DMS114 treated with DMSO at 0.1 percent for 48 hours (cell line): Measurements from ENCODE around the gene COX19.
"Not testable (repeated sequence)": the region's sequence is repeated elsewhere in the genome, so short reads cannot be mapped to it uniquely, and the experiment has no call there.

Experiments used
- DNase-seq: peaks from one replicate; lab custom pipeline; 2025; ENCODE audit not compliant: unreplicated experiment; lab: John Stamatoyannopoulos, UW

The COX19 gene

DNA sequence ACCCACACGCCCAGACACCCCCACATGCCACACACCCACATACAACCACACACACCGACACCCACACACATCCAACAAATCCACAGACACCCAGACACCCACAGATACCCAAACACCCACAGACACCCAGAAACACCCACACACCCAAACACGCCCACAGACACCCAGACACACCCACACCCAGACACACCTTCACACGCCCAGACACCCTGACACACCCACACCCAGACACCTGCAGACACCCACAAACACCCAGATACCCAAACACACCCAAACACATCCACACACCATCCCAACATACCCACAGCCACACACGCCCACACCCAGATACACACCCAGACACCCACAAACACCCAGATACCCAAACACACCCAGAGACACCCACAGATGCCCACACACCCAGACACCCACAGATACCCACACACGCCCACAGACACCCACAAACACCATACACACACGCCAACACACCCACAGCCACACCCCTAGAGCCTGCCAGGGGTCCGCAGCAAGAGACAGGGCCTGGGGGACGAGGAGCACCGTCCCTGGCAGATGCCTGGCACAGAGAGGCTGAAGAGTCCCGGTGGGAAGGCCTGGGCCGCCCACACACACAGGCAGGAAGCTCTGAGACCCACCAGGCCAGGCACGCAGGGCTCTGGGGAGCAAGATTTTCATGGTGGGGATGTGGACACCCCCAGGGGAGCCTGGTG lies 36.1 kb upstream of the COX19 start:
- no peak for DNase-seq

GRCh38 chr7:1010226-1010625 lies 34.9 kb upstream of the COX19 start:
- DNase-seq: no peak

DNA sequence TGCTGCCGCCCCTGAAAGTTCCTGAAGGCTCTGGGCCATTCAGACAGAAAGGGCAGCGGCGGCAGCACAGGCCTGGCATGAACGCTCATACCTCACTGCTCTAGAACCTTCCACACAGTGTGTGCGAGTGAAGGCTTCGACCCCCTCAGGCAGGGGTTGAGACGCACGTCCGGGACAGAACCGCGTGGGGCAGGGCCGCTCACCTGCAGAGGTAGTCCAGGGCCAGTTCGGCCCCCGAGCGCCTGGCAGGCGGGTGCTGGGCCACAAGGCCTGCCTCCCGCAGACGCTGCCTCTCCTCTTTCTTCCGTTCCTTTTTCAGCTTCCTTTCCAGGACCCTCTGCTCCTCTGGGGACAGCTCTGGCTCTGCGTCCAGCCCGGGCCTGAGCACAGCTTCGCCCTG lies 34.4 kb upstream of the COX19 start:
- DNase-seq: no peak

- DNase-seq: no peak
These were observed 33.5 kb upstream of the COX19 start for GRCh38 chr7:1008733-1009363.

DNA sequence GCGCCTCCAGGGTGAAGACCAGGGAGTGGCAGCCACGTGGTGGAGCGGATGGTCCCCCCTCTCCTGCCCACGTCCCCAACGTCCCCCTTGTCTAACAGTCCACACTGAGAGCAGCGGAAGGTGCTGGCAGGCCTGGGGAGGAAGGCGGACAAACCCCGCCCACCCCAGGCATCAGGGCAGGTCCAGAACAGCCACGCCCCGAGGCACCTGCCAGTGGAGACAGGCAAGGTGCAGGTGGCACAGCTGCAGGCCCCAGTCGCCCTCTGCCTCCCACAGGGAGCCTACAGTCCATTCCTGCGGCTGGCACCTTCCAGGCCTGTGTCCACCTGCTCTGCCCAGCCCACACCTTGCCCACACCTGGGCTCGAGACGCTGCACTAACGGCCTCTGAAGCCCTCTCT lies 32.6 kb upstream of the COX19 start:
- DNase-seq: no peak

- no peak for DNase-seq
These were observed 30.0 kb upstream of the COX19 start for GRCh38 chr7:1005303-1005702.

DNA sequence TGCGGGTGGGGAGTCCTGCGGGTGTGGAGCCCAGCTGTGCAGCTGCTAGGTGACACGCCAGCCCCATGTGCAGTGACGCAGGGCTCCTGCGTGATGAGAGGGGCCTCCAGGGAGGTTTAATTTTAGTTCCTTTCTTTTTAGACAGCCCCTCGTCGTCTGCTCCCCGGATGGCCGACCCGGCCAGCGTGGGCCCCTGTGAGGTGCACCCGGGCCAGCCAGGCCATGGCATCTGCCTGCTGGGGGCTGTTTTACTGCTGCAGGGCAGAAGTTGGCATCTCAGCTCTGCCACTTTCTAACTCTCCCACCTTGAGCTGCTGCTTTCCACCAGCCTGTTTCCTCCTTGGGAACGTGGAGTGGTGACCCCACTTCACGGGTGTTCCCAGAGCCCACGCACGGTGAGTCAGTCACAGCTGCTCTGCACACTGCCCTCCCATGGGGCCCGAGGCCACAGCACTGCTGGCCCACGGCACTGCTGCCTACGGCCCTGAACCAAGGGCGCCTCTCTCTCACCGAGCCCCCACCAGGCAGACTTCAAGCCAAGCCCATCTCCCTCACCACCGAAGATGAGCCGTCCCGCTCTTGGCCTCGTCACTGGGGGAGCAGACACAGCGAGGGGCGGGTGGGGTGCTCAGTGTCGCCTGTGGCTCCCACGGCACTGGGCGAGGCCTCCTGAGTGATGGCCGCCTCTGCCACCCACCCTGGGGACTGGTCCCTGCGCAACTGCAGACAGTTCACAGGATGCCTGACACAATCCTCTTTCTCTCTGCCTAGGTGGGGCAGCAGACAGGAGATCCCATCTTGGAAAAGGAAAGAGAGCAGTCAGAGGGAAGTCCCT lies 28.9 kb upstream of the COX19 start:
- no peak for DNase-seq

GRCh38 chr7:1002445-1002844 lies 27.1 kb upstream of the COX19 start:
- DNase-seq: not testable (repeated sequence)

GRCh38 chr7:1002026-1002425 lies 26.7 kb upstream of the COX19 start:
- DNase-seq: not testable (repeated sequence)

- not testable (repeated sequence) for DNase-seq
These were observed 25.9 kb upstream of the COX19 start for GRCh38 chr7:1001069-1001770.

GRCh38 chr7:999941-1000935 lies 24.9 kb upstream of the COX19 start:
- DNase-seq: no peak

DNA sequence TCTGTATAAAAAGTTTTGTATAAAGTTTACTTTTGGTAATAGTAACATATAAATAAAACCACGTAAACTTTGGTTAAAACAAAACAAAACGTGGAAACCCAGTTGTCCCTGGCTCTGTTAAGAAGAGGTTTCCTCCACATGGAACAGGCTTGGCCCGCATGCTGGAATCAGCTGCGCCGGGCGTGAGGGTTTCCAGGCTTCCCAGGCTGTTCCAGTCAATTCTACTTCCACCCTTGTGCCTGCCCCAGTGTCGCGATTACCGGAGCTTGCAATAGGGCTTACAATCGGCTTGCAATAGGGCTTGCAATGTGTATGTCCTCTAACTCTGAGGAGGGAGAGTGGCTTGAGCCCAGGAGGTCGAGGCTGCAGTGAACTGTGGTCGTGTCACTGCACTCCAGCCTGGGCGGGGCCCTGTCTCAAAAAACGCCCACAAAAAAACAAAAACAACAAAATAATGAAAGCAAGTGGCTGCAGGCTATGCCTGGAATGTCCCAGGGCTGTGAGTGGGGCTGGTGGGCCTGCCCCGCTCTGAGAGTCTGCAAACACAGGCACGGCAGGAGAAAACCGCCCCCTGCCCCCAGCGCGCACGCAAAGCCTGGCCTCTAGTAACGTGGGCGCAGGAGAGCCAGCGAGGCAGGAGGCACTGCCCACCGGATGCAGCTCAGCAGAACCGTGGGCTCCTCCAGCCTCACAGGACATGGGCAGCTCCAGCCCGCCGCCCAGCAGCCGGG lies 24.0 kb upstream of the COX19 start:
- DNase-seq: no peak

DNA sequence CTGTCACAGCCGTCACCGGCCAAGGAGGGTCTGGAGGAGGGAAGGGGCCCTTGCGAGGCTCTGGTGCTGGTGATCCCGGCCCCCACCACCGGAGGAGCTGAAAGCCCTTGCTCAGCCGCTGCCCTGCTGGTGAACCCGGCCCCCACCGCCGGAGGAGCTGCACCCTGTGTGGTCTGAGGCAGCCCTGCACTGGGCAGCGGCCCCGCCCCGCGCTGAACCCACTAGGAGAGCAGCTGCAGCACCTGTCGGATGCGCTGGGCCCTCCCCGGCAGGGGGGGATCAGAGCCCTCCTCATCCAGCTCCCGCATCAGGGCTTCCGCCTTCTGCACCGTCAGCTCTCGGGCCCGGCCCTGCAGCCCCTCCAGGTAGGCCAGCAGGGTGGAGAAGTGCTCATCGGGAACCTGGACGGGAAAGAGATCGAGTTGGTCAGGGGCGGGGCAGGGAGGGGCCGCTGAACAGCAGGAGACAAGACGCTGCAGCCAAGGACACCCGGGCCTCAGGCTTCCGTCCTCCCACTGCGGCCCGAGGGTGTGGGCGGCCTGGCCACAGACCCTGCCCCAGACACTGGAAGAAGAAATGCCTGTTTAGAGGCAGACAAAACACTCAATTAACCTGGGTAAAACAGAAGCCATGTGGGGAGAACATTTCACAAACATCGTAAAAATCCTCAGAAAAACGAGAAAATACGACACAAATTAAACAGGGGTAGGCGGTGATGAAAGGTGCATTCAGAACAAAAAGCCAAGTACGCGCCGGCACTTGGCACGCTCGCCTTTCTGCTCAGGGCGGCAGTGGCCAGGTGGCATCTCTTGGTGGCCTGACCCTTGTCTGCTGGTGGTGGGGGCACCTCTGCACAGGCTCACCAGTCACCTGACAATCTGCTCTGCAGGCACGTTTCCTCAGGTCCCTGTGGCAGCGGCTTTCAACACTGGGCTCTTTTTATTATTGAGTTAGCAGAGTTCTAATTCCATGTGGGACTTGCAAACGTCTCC lies 22.4 kb upstream of the COX19 start:
- no peak for DNase-seq

GRCh38 chr7:996079-996872 lies 20.9 kb upstream of the COX19 start:
- DNase-seq: no peak

DNA sequence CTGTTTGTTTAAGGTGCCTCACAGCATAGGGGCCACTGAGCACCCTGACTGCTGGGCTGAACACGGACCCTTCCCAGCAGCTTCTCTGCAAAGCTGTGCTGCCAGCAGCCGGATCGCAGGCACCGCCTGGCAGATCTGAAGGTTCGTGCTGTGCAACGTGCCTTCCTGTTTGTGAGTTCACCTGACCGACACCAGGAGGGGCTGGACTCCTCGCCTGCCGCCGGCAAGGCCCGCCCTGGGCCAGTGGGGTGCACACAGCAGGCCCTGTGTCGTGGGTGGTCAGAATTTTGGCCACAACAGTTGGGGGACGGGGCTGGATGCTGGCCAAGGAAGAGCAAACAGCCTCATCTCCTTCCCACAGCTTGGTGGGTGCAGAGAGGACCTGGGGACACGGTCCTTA lies 20.2 kb upstream of the COX19 start:
- no peak for DNase-seq

GRCh38 chr7:994592-995308 lies 19.4 kb upstream of the COX19 start:
- no peak for DNase-seq
